GM23338 (cell line): ENCODE data around the gene EYA4. TPM values are rescaled to one million over a fixed set of nuclear protein-coding genes. Genes with fewer than 3 reads are reported as not detected.

ENCODE experiments used
- ATAC-seq: fragments of 200-7000 bp; cut with Tn5 transposase; 3 replicates; pipeline ENCODE4 v1.9.1; 2020
- DNase-seq: peaks from one replicate; pipeline ENCODE4 v3.0.0-alpha.2; 2015; ENCODE audit warnings: low spot score
- H2AFZ ChIP-seq: fragments of 200-600 bp; sonication (generic); 2 replicates; pipeline ENCODE4 v1.8.0; 2016; ENCODE audit warnings: antibody characterized with exemption, mild to moderate bottlenecking, moderate library complexity
- H3F3A ChIP-seq: fragments of 200-600 bp; sonication (generic); replicated peaks from 2 replicates; pipeline ENCODE4 v1.8.0; 2017; ENCODE audit warnings: antibody characterized with exemption, mixed run types, low read depth
- H3K27ac ChIP-seq: fragments of 200-600 bp; sonication (generic); 2 replicates; pipeline ENCODE4 v1.6.1; 2016; ENCODE audit warnings: low read depth
- H3K27me3 ChIP-seq: fragments of 200-600 bp; sonication (generic); 2 replicates; pipeline ENCODE4 v1.8.0; 2016; ENCODE audit warnings: mild to moderate bottlenecking, mixed run types, moderate library complexity; ENCODE audit not compliant: insufficient read depth
- H3K36me3 ChIP-seq: fragments of 200-600 bp; sonication (generic); 2 replicates; pipeline ENCODE4 v1.8.0; 2016; ENCODE audit warnings: mild to moderate bottlenecking; ENCODE audit not compliant: insufficient read depth
- H3K4me1 ChIP-seq: fragments of 200-600 bp; sonication (generic); 2 replicates; pipeline ENCODE4 v1.8.0; 2016; ENCODE audit warnings: mild to moderate bottlenecking, moderate library complexity; ENCODE audit not compliant: insufficient read depth
- H3K4me2 ChIP-seq: fragments of 200-600 bp; sonication (generic); 2 replicates; pipeline ENCODE4 v1.7.1; 2017; ENCODE audit warnings: mixed run types
- H3K4me3 ChIP-seq: fragments of 200-600 bp; sonication (generic); 2 replicates; pipeline ENCODE4 v1.6.1; 2016; ENCODE audit warnings: mixed run types
- H3K79me2 ChIP-seq: fragments of 200-600 bp; sonication (generic); replicated peaks from 2 replicates; pipeline ENCODE4 v1.8.0; 2017; ENCODE audit warnings: mild to moderate bottlenecking; ENCODE audit not compliant: insufficient read depth
- H3K9me2 ChIP-seq: fragments of 200-600 bp; sonication (generic); 2 replicates; pipeline ENCODE4 v1.8.0; 2017; ENCODE audit not compliant: insufficient read depth
- H4K20me1 ChIP-seq: fragments of 200-600 bp; sonication (generic); replicated peaks from 2 replicates; pipeline ENCODE4 v1.8.0; 2017; ENCODE audit warnings: mild to moderate bottlenecking; ENCODE audit not compliant: insufficient read depth
- H3K27ac Mint-ChIP-seq: 2 replicates; pipeline ENCODE4 v1.8.0; 2020; ENCODE audit warnings: inconsistent platforms, mild to moderate bottlenecking, moderate library complexity, mixed read lengths
- H3K27me3 Mint-ChIP-seq: 3 replicates; pipeline ENCODE4 v1.8.0; 2022; ENCODE audit warnings: low read depth, mild to moderate bottlenecking, moderate library complexity, mixed read lengths, inconsistent platforms; ENCODE audit not compliant: insufficient read depth, poor library complexity
- H3K36me3 Mint-ChIP-seq: 3 replicates; pipeline ENCODE4 v1.8.0; 2021; ENCODE audit warnings: low read depth, mild to moderate bottlenecking, inconsistent platforms, moderate library complexity, mixed read lengths
- H3K4me1 Mint-ChIP-seq: 3 replicates; pipeline ENCODE4 v1.8.0; 2020; ENCODE audit warnings: mild to moderate bottlenecking, inconsistent platforms, mixed read lengths
- H3K4me3 Mint-ChIP-seq: 3 replicates; pipeline ENCODE4 v1.8.0; 2021; ENCODE audit warnings: moderate library complexity, mild to moderate bottlenecking, inconsistent platforms, mixed read lengths
- H3K9me3 Mint-ChIP-seq: 3 replicates; pipeline ENCODE4 v1.8.0; 2020; ENCODE audit warnings: moderate library complexity, mild to moderate bottlenecking, inconsistent platforms, mixed read lengths
- CREB1 ChIP-seq: fragments of 250-450 bp; sonication (Bioruptor Pico); IDR thresholded peaks from 2 replicates; pipeline ENCODE4 v1.5.0; 2020; ENCODE audit warnings: low read depth, mild to moderate bottlenecking, moderate library complexity
- EZH2 ChIP-seq: fragments of 200-600 bp; sonication (generic); IDR thresholded peaks from one replicate; pipeline ENCODE4 v1.8.0; 2017; ENCODE audit warnings: antibody characterized with exemption, mild to moderate bottlenecking, low read depth; ENCODE audit not compliant: unreplicated experiment
- EZH2phosphoT487 ChIP-seq: fragments of 200-600 bp; sonication (generic); IDR thresholded peaks from one replicate; pipeline ENCODE4 v1.8.1; 2018; ENCODE audit warnings: antibody characterized with exemption; ENCODE audit not compliant: unreplicated experiment
- JUNB ChIP-seq: IDR thresholded peaks from one replicate; pipeline ENCODE4 v1.6.1; 2016; ENCODE audit warnings: antibody characterized with exemption; ENCODE audit not compliant: unreplicated experiment
- NANOG ChIP-seq: IDR thresholded peaks from 2 replicates; pipeline ENCODE4 v1.6.1; 2016; ENCODE audit warnings: antibody characterized with exemption, borderline replicate concordance
- STAT1 ChIP-seq: IDR thresholded peaks from one replicate; pipeline ENCODE4 v1.6.1; 2016; ENCODE audit warnings: antibody characterized with exemption; ENCODE audit not compliant: unreplicated experiment
- ZNF462 ChIP-seq: fragments of 250-450 bp; sonication (Bioruptor Pico); IDR thresholded peaks from 2 replicates; pipeline ENCODE4 v1.5.0; 2020; ENCODE audit warnings: mild to moderate bottlenecking, moderate library complexity
- polyA plus RNA-seq: library from polyadenylated mRNA; unstranded; fragments of >200 nt; fragmentation: Nextera tagmentation; extraction: Ambion mirVana; gene quantifications from 2 replicates; pipeline ENCODE4 v1.2.1, GENCODE V29; 2016
- total RNA-seq: library from RNA; depleted of rRNA; stranded (reverse); fragments of >200 nt; shearing (Covaris generic); gene quantifications from 2 replicates; pipeline ENCODE4 v1.2.3, GENCODE V29; 2014
- TF ChIP-seq, protein P1 (sequence below), 2 experiments: fragments of 200-600 bp in 1 of 2; sonication (generic) in 1 of 2; conservative IDR thresholded peaks; 2 replicates each; pipeline versions ENCODE4 v1.5.1 to v1.6.1; 2016 to 2017; ENCODE audit warnings: antibody characterized with exemption in 2 of 2, low read depth in 2 of 2, mild to moderate bottlenecking in 2 of 2, moderate library complexity in 1 of 2

EYA4 gene
- total and polyA plus RNA-seq, 2 experiments from 2014 or later, result 0.05 to 0.21 TPM

DNA sequence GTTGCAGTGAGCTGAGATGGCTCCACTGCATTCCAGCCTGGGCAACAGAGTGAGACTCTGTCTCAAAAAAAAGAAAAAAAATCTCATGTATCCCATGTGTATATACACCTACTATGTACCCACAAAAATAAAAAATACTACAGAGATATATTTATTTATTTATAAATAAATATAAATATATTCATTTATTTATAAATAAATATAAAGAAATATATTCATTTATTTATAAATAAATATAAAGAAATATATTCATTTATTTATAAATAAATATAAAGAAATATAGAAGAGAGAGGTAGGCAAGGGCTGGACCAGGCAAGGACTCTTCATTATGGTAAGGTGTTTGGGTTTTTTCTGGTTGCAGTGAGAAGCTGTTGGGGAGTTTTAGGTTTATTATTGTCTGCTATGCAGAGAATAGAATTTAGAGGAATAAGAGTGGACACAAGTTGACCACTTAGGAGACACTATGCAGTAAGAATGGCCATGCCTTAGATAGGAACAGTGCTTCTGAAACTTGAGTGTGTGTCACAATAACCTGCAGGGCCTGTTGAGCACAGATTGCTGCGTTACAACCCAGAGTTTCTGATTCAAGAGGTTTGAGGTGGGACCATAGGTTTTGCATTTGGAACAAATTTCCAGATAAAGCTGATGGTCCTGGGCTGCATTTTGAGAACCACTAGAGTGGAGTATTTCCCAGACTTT is 254.2 kb downstream of the EYA4 start:
- Histone ChIP-seq H3K4me1 (no peaks in the 10 kb centered on the region), H3K4me3 (no peak overlapping the region), H3K9me2 (0 out of 2 replicates have a peak, but pooled peaks cover 7% of the 10 kb centered on the region), H2AFZ (no peak overlapping the region), H3K27ac (no peak overlapping the region), H3K79me2 (no peaks in the 10 kb centered on the region), H3F3A (no peaks in the 10 kb centered on the region), H3K27me3 (no peaks in the 10 kb centered on the region), H3K36me3 (no peaks in the 10 kb centered on the region), H4K20me1 (no peaks in the 10 kb centered on the region), H3K4me2 (no peak overlapping the region)
- TF ChIP-seq EZH2phosphoT487 (no peak), EZH2 (no peak), JUNB (no peak), NANOG (no peak), CREB1 (CRISPR knock-in tag) (no peak), ZNF462 (CRISPR knock-in tag) (no peak), STAT1 (no peak)
- TF ChIP-seq, protein P1, sequence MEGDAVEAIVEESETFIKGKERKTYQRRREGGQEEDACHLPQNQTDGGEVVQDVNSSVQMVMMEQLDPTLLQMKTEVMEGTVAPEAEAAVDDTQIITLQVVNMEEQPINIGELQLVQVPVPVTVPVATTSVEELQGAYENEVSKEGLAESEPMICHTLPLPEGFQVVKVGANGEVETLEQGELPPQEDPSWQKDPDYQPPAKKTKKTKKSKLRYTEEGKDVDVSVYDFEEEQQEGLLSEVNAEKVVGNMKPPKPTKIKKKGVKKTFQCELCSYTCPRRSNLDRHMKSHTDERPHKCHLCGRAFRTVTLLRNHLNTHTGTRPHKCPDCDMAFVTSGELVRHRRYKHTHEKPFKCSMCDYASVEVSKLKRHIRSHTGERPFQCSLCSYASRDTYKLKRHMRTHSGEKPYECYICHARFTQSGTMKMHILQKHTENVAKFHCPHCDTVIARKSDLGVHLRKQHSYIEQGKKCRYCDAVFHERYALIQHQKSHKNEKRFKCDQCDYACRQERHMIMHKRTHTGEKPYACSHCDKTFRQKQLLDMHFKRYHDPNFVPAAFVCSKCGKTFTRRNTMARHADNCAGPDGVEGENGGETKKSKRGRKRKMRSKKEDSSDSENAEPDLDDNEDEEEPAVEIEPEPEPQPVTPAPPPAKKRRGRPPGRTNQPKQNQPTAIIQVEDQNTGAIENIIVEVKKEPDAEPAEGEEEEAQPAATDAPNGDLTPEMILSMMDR (conservative IDR thresholded peaks at IDR 0.05; ENCODE audit: low read depth in 2 of 2), result no peak
- DNase-seq (no peak), ATAC-seq (no peak)
- H3K36me3 Mint-ChIP-seq, result no peaks in the 10 kb centered on the region
- peaks cover 4% of the 10 kb centered on the region; the same call in 1 of the 3 replicates for H3K9me3 Mint-ChIP-seq
- no peaks in the 10 kb centered on the region for H3K27me3 Mint-ChIP-seq
- no peaks in the 10 kb centered on the region for H3K4me1 Mint-ChIP-seq
- no peak overlapping the region for H3K27ac Mint-ChIP-seq
- no peak overlapping the region for H3K4me3 Mint-ChIP-seq
